Activated T-cell treated with anti-CD3 and anti-CD28 coated beads, Interleukin-2, amount 50 U/mL, for 1 hour (primary cell): ENCODE results near the gene ADAD1.

Experiments used
- DNase-seq: peaks from one replicate; pipeline ENCODE4 v3.0.0-alpha.2; 2020

The ADAD1 gene

GRCh38 chr4:122456231-122457116, 77.7 kb downstream of the ADAD1 start, which contains the start of gene IL2:
IL2 (minus strand) TSS chr4:122456725; CDS start chr4:122456440, 285 bp downstream.
- DNase-seq: no peak

- DNase-seq: no peak
Measured at GRCh38 chr4:122458625-122459024, 79.8 kb downstream of the ADAD1 start.

- DNase-seq: no peak
Measured at GRCh38 chr4:122469457-122469856, 90.6 kb downstream of the ADAD1 start.

GRCh38 chr4:122475233-122475632, 96.4 kb downstream of the ADAD1 start:
- no peak for DNase-seq

DNA sequence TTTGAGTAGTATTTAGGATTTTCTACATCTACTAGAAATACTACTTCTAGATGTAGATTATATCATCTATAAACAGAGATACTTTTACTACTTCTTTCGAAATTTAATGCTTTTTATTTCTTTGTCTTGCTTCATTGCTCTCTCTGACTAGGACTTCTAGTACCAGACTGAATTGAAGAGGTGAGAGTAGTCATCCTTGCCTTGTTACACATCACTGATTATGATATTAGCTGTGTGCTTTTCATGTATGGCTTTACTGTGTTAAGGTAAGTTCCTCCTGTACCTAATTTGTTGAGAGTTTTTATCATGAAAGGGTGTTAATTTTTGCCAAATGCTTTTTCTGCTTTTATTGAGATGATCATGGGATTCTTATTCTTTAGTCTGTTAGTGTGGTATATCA, 97.3 kb downstream of the ADAD1 start:
- DNase-seq: no peak

DNA sequence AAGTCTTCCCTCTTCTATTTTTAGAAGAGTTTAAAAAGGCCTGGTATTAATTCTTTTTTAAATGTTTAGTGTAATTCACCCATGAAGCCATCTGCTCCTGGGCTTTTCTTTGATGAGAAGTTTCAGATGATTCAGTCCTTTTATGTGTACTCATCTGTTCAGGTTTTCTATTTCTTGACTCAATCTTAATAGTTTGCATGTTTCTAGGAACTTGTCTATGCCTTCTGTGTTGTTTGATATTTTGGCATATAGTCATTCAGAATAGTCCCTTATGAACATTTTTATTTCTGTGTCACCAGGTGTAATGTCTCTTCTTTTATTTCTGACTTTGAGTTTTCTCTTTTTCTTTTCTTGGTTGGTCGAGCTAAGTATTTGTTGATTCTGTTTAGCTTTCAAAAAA, 97.9 kb downstream of the ADAD1 start:
- DNase-seq: no peak
